Smooth muscle cell (in vitro differentiated cells): ENCODE results near the gene ATP6V1G3. TPM values are rescaled to one million over a fixed set of nuclear protein-coding genes. Genes with fewer than 3 reads are reported as not detected.

Source experiments
- DNase-seq: peaks from one replicate; lab custom pipeline; 2025; ENCODE audit not compliant: unreplicated experiment; lab: John Stamatoyannopoulos, UW
- H2AFZ ChIP-seq: fragments of 200-600 bp; sonication (generic); 2 replicates; pipeline ENCODE4 v1.6.0; 2016; ENCODE audit warnings: antibody characterized with exemption, low read depth, mild to moderate bottlenecking
- H3F3A ChIP-seq: fragments of 200-600 bp; sonication (generic); 2 replicates; pipeline ENCODE4 v1.6.0; 2017; ENCODE audit warnings: antibody characterized with exemption, low read depth
- H3K27ac ChIP-seq: fragments of 200-600 bp; sonication (generic); 2 replicates; pipeline ENCODE4 v1.5.1; 2016; ENCODE audit warnings: low read depth, mild to moderate bottlenecking
- H3K27me3 ChIP-seq: fragments of 200-600 bp; sonication (generic); 2 replicates; pipeline ENCODE4 v1.6.1; 2016; ENCODE audit warnings: low read depth, mild to moderate bottlenecking
- H3K36me3 ChIP-seq: fragments of 200-600 bp; sonication (generic); 2 replicates; pipeline ENCODE4 v1.5.1; 2016; ENCODE audit warnings: low read depth
- H3K4me1 ChIP-seq: fragments of 200-600 bp; sonication (generic); 2 replicates; pipeline ENCODE4 v1.5.1; 2016; ENCODE audit warnings: low read depth
- H3K4me2 ChIP-seq: fragments of 200-600 bp; sonication (generic); 2 replicates; pipeline ENCODE4 v1.6.0; 2016; ENCODE audit warnings: mild to moderate bottlenecking
- H3K4me3 ChIP-seq: fragments of 200-600 bp; sonication (generic); 2 replicates; pipeline ENCODE4 v1.5.1; 2016; ENCODE audit warnings: mild to moderate bottlenecking
- H3K79me2 ChIP-seq: fragments of 200-600 bp; sonication (generic); 2 replicates; pipeline ENCODE4 v1.6.0; 2016; ENCODE audit warnings: low read depth, mild to moderate bottlenecking
- H3K9ac ChIP-seq: fragments of 200-600 bp; sonication (generic); 2 replicates; pipeline ENCODE4 v1.6.0; 2016; ENCODE audit warnings: low read depth
- H3K9me3 ChIP-seq: fragments of 200-600 bp; sonication (generic); replicated peaks from 2 replicates; pipeline ENCODE4 v1.5.1; 2016; ENCODE audit warnings: low read depth
- H4K20me1 ChIP-seq: fragments of 200-600 bp; sonication (generic); 2 replicates; pipeline ENCODE4 v1.6.0; 2016; ENCODE audit warnings: low read depth
- CTCF ChIP-seq: fragments of 200-600 bp; sonication (generic); IDR thresholded peaks from 2 replicates; pipeline ENCODE4 v1.5.1; 2017; ENCODE audit warnings: borderline replicate concordance, mild to moderate bottlenecking, antibody characterized with exemption; ENCODE audit not compliant: insufficient read depth, poor library complexity, severe bottlenecking
- WGBS: methylation state at CpG from one replicate; pipeline ENCODE4 v1.1.7; 2016; ENCODE audit warnings: low lambda C conversion rate; 5-methylcytosine and 5-hydroxymethylcytosine counted together
- polyA plus RNA-seq: library from polyadenylated mRNA; unstranded; fragments of >200 nt; fragmentation: Nextera tagmentation; extraction: Ambion mirVana; gene quantifications from 2 replicates; pipeline ENCODE4 v1.2.1, GENCODE V29; 2016
- total RNA-seq: library from RNA; depleted of rRNA; stranded (reverse); fragments of >200 nt; gene quantifications from 2 replicates; pipeline ENCODE4 v1.2.3, GENCODE V29; 2014

The ATP6V1G3 gene
- total and polyA plus RNA-seq, 2 experiments from 2014 or later = not detected

- no peaks in the 10 kb centered on the region for H4K20me1 ChIP-seq
- H3K9ac ChIP-seq = no peak overlapping the region
- no peaks in the 10 kb centered on the region for H3K27me3 ChIP-seq
- H3K36me3 ChIP-seq = no peaks in the 10 kb centered on the region
- H3F3A ChIP-seq = no peaks in the 10 kb centered on the region
- no peaks in the 10 kb centered on the region for H3K79me2 ChIP-seq
- no peak for TF ChIP-seq CTCF
- no peak overlapping the region for H3K4me3 ChIP-seq
- 100% methylated on average over 1 of the region's 1 CpG for WGBS
- no peaks in the 10 kb centered on the region for H3K9me3 ChIP-seq
- H2AFZ ChIP-seq = no peak overlapping the region
- DNase-seq = no peak
- H3K4me1 ChIP-seq = no peaks in the 10 kb centered on the region
- no peak overlapping the region for H3K27ac ChIP-seq
- no peak overlapping the region for H3K4me2 ChIP-seq
These were observed 37.0 kb upstream of the ATP6V1G3 start for GRCh38 chr1:198577444-198577843.

- H3K4me2 ChIP-seq = no peak overlapping the region
- no peak overlapping the region for H2AFZ ChIP-seq
- H3K27me3 ChIP-seq = no peaks in the 10 kb centered on the region
- no peaks in the 10 kb centered on the region for H3K79me2 ChIP-seq
- H4K20me1 ChIP-seq = no peaks in the 10 kb centered on the region
- H3K36me3 ChIP-seq = no peaks in the 10 kb centered on the region
- H3F3A ChIP-seq = no peaks in the 10 kb centered on the region
- no peaks in the 10 kb centered on the region for H3K4me1 ChIP-seq
- H3K27ac ChIP-seq = no peak overlapping the region
- DNase-seq = no peak
- no peak overlapping the region for H3K9ac ChIP-seq
- no peak overlapping the region for H3K4me3 ChIP-seq
- TF ChIP-seq CTCF = no peak
- no peaks in the 10 kb centered on the region for H3K9me3 ChIP-seq
- 89% methylated on average over 2 of the region's 2 CpGs for WGBS
These were observed 35.5 kb upstream of the ATP6V1G3 start for GRCh38 chr1:198575798-198576641.

GRCh38 chr1:198575292-198575691, 34.8 kb upstream of the ATP6V1G3 start:
- TF ChIP-seq CTCF = no peak
- H3K36me3 ChIP-seq = no peaks in the 10 kb centered on the region
- H4K20me1 ChIP-seq = no peaks in the 10 kb centered on the region
- 71% methylated on average over 1 of the region's 1 CpG for WGBS
- H3F3A ChIP-seq = no peaks in the 10 kb centered on the region
- no peak overlapping the region for H3K4me3 ChIP-seq
- no peak overlapping the region for H3K27ac ChIP-seq
- no peak for DNase-seq
- no peaks in the 10 kb centered on the region for H3K79me2 ChIP-seq
- no peak overlapping the region for H3K4me2 ChIP-seq
- no peaks in the 10 kb centered on the region for H3K27me3 ChIP-seq
- H3K9ac ChIP-seq = no peak overlapping the region
- no peaks in the 10 kb centered on the region for H3K4me1 ChIP-seq
- H2AFZ ChIP-seq = no peak overlapping the region
- H3K9me3 ChIP-seq = no peaks in the 10 kb centered on the region

GRCh38 chr1:198574325-198574724, 33.8 kb upstream of the ATP6V1G3 start:
- Histone ChIP-seq H3K9me3 (no peaks in the 10 kb centered on the region), H2AFZ (no peak overlapping the region), H3K9ac (no peak overlapping the region), H3F3A (no peaks in the 10 kb centered on the region), H3K4me2 (no peak overlapping the region), H3K36me3 (no peaks in the 10 kb centered on the region), H3K27me3 (no peaks in the 10 kb centered on the region), H3K27ac (no peak overlapping the region), H3K4me1 (no peaks in the 10 kb centered on the region), H3K79me2 (no peaks in the 10 kb centered on the region), H4K20me1 (no peaks in the 10 kb centered on the region), H3K4me3 (no peak overlapping the region)
- WGBS = 96% methylated on average over 1 of the region's 1 CpG
- TF ChIP-seq CTCF = no peak
- no peak for DNase-seq
